OCI-LY1 (cell line): ENCODE data around the gene FADS2.

Source experiments
- H2AFZ ChIP-seq: fragments of 200-600 bp; sonication (generic), shearing (Covaris generic); 2 replicates; pipeline ENCODE4 v1.6.0; 2014; ENCODE audit warnings: antibody characterized with exemption, mild to moderate bottlenecking, low read length
- H3F3A ChIP-seq: fragments of 200-600 bp; sonication (generic), shearing (Covaris generic); 2 replicates; pipeline ENCODE4 v1.6.0; 2014; ENCODE audit warnings: mild to moderate bottlenecking, antibody characterized with exemption, low read length, moderate library complexity; ENCODE audit not compliant: insufficient read depth
- H3K27ac ChIP-seq: fragments of 200-600 bp; sonication (generic); 2 replicates; pipeline ENCODE4 v1.5.1; 2014; ENCODE audit warnings: low read length, mixed run types, mild to moderate bottlenecking, low read depth; ENCODE audit not compliant: poor library complexity, severe bottlenecking
- H3K27me3 ChIP-seq: fragments of 200-600 bp; sonication (generic); 2 replicates; pipeline ENCODE4 v1.6.0; 2014; ENCODE audit warnings: antibody characterized with exemption, mild to moderate bottlenecking, low read length, moderate library complexity; ENCODE audit not compliant: insufficient read depth
- H3K36me3 ChIP-seq: fragments of 200-600 bp; sonication (generic); 2 replicates; pipeline ENCODE4 v1.6.1; 2014; ENCODE audit warnings: mild to moderate bottlenecking, antibody characterized with exemption, low read length, moderate library complexity, mixed read lengths; ENCODE audit not compliant: insufficient read depth
- H3K4me1 ChIP-seq: fragments of 200-600 bp; sonication (generic); 2 replicates; pipeline ENCODE4 v1.5.1; 2014; ENCODE audit warnings: mild to moderate bottlenecking, low read length, moderate library complexity; ENCODE audit not compliant: insufficient read depth, severe bottlenecking
- H3K4me2 ChIP-seq: fragments of 200-600 bp; sonication (generic), shearing (Covaris generic); 2 replicates; pipeline ENCODE4 v1.6.1; 2014; ENCODE audit warnings: low read length
- H3K4me3 ChIP-seq: fragments of 200-600 bp; sonication (generic); 2 replicates; pipeline ENCODE4 v1.5.1; 2014; ENCODE audit warnings: low read length, low read depth, mild to moderate bottlenecking, mixed read lengths; ENCODE audit not compliant: poor library complexity, severe bottlenecking
- H3K79me2 ChIP-seq: fragments of 200-600 bp; shearing (Covaris generic); 2 replicates; pipeline ENCODE4 v1.6.1; 2016; ENCODE audit warnings: mixed run types, low read length, mixed read lengths; ENCODE audit not compliant: insufficient read depth
- H3K9ac ChIP-seq: fragments of 200-600 bp; sonication (generic), shearing (Covaris generic); 2 replicates; pipeline ENCODE4 v1.6.1; 2014; ENCODE audit warnings: mild to moderate bottlenecking, low read length, mixed read lengths
- H3K9me2 ChIP-seq: fragments of 200-600 bp; sonication (generic), shearing (Covaris generic); 2 replicates; pipeline ENCODE4 v1.6.1; 2014; ENCODE audit warnings: low read depth, mild to moderate bottlenecking, low read length, mixed read lengths
- H3K9me3 ChIP-seq: fragments of 200-600 bp; shearing (Covaris generic); 2 replicates; pipeline ENCODE4 v1.6.1; 2014; ENCODE audit warnings: low read length, mixed read lengths
- H4K20me1 ChIP-seq: fragments of 200-600 bp; sonication (generic), shearing (Covaris generic); 2 replicates; pipeline ENCODE4 v1.6.0; 2016; ENCODE audit warnings: mild to moderate bottlenecking, low read length; ENCODE audit not compliant: insufficient read depth
- EZH2 ChIP-seq: fragments of 200-600 bp; sonication (generic), shearing (Covaris generic); IDR thresholded peaks from 2 replicates; pipeline ENCODE4 v1.8.0; 2017; ENCODE audit warnings: borderline replicate concordance, mixed run types, mild to moderate bottlenecking, antibody characterized with exemption, low read length, moderate library complexity, mixed read lengths
- TF ChIP-seq, protein P1 (sequence below): fragments of 200-600 bp; sonication (generic), shearing (Covaris generic); IDR thresholded peaks from 2 replicates; pipeline ENCODE4 v1.5.1; 2017; ENCODE audit warnings: mild to moderate bottlenecking, antibody characterized with exemption, low read length, moderate library complexity, mixed read lengths

FADS2 gene

DNA sequence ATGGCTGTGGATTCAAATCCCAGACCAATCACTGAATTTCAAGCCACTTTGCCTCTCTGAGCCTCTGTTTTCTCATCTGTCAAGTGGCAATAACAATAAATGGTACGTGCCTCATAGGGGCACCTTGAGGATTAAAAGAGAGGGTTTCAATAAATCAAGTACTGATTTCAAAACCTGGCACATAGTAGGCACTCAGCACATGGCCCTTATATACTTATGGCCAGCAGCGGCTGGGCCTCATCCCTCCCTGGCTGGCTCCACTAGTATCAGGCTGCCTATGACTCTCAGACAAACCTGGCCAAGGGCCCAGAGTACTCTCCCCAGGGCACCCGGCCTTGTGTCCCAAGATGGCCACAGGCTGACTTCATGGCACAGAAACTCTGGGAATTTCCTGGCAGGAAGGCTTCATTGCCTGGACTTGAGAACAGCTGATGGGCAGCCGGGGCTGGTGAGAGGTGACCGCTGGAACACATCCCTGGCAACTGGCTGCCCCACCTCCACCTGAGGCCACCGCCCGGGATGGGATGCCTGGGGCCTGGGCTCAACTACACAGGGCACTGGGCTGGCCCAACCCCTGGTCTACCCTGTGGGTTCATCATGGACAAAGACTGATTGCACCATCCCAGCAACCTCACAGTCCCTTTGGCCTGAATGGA lies 59.9 kb downstream of the FADS2 start:
- Histone ChIP-seq H3K4me3 (no peak overlapping the region), H3K79me2 (no peaks in the 10 kb centered on the region), H2AFZ (no peak overlapping the region), H3K27me3 (no peaks in the 10 kb centered on the region; the same call in 1 of the 2 replicates), H4K20me1 (no peaks in the 10 kb centered on the region), H3F3A (no peaks in the 10 kb centered on the region), H3K36me3 (no peaks in the 10 kb centered on the region), H3K9me3 (no peaks in the 10 kb centered on the region), H3K4me2 (no peak overlapping the region), H3K9me2 (no peaks in the 10 kb centered on the region), H3K4me1 (peaks cover 19% of the 10 kb centered on the region), H3K9ac (no peak overlapping the region), H3K27ac (no peak overlapping the region)
- no peak for TF ChIP-seq EZH2
- TF ChIP-seq, protein P1, sequence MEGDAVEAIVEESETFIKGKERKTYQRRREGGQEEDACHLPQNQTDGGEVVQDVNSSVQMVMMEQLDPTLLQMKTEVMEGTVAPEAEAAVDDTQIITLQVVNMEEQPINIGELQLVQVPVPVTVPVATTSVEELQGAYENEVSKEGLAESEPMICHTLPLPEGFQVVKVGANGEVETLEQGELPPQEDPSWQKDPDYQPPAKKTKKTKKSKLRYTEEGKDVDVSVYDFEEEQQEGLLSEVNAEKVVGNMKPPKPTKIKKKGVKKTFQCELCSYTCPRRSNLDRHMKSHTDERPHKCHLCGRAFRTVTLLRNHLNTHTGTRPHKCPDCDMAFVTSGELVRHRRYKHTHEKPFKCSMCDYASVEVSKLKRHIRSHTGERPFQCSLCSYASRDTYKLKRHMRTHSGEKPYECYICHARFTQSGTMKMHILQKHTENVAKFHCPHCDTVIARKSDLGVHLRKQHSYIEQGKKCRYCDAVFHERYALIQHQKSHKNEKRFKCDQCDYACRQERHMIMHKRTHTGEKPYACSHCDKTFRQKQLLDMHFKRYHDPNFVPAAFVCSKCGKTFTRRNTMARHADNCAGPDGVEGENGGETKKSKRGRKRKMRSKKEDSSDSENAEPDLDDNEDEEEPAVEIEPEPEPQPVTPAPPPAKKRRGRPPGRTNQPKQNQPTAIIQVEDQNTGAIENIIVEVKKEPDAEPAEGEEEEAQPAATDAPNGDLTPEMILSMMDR = no peak

DNA sequence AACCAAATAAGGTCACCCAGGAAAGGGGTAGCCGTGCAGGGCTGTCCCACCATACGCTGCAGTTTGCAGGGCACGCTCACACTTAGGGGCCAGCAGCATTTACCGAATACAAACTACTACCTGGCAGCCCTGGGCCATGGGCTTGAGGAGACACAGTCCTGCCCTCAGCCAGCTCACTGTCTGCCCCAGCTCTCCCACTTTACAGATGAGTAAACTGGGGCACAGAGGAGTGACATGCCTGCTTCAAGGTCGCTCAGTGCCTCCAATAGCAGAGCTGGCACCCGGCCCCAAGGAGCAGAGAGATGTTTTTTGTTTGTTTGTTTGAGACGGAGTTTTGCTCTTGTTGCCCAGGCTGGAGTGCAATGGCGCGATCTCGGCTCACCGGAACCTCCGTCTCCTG lies 60.5 kb downstream of the FADS2 start:
- no peaks in the 10 kb centered on the region for H3K9me2 ChIP-seq
- H3K79me2 ChIP-seq = no peaks in the 10 kb centered on the region
- H3K27me3 ChIP-seq = no peaks in the 10 kb centered on the region; the same call in 1 of the 2 replicates
- no peak overlapping the region for H3K9ac ChIP-seq
- peaks cover 19% of the 10 kb centered on the region for H3K4me1 ChIP-seq
- H4K20me1 ChIP-seq = no peaks in the 10 kb centered on the region
- H3F3A ChIP-seq = no peaks in the 10 kb centered on the region
- no peak overlapping the region for H3K4me2 ChIP-seq
- H3K27ac ChIP-seq = no peak overlapping the region
- H3K4me3 ChIP-seq = no peak overlapping the region
- no peak overlapping the region for H2AFZ ChIP-seq
- no peaks in the 10 kb centered on the region for H3K36me3 ChIP-seq
- no peaks in the 10 kb centered on the region for H3K9me3 ChIP-seq
- no peak for TF ChIP-seq EZH2
- TF ChIP-seq, protein P1 = no peak

DNA sequence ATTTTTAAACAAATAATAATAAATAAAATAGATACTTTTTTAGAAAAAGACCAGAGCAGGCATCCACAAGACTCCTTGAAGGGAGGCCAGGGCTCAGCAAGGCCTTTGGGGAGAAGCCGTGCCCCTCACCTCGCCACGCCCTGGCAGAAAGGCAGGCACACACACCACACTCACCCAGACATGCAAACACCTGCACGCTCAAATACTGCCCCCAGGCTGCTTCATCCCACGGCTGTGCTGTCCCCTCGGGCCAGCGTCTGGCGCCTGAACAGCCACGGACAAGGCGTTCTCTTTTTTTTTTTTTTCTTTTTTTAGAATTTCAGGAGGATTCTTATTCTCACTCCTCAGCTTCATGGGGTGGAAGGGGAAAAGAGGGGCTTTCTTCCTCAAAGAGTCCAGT lies 61.7 kb downstream of the FADS2 start:
- TF ChIP-seq EZH2 = no peak
- TF ChIP-seq, protein P1 = no peak
- no peak overlapping the region for H2AFZ ChIP-seq
- no peak overlapping the region for H3K4me3 ChIP-seq
- peaks cover 19% of the 10 kb centered on the region for H3K4me1 ChIP-seq
- H3K9me3 ChIP-seq = no peaks in the 10 kb centered on the region
- H3K4me2 ChIP-seq = no peak overlapping the region
- no peak overlapping the region for H3K27ac ChIP-seq
- H4K20me1 ChIP-seq = no peaks in the 10 kb centered on the region
- H3F3A ChIP-seq = no peaks in the 10 kb centered on the region
- H3K9me2 ChIP-seq = no peaks in the 10 kb centered on the region
- no peaks in the 10 kb centered on the region for H3K36me3 ChIP-seq
- H3K27me3 ChIP-seq = no peaks in the 10 kb centered on the region; the same call in 1 of the 2 replicates
- H3K9ac ChIP-seq = no peak overlapping the region
- no peaks in the 10 kb centered on the region for H3K79me2 ChIP-seq
